ENCODE results near the gene IGSF8.

GRCh38 chr1:160127865-160128523 is 29.6 kb upstream of the IGSF8 start:
- TF ChIP-seq CTCF (conservative IDR thresholded peaks at IDR 0.05 in 1 of 2, IDR thresholded peaks at IDR 0.05 in 1 of 2; ENCODE audit: low read depth in 1 of 2, low read length in 2 of 2): no peak
- TF ChIP-seq EZH2 (IDR thresholded peaks at IDR 0.05; ENCODE audit: low read length, missing control alignments): no peak

All from fibroblast of lung (primary cell).